ENCODE measurements around the gene TCF12.
"Not testable (repeated sequence)": the region's sequence is repeated elsewhere in the genome, so short reads cannot be mapped to it uniquely, and the experiment has no call there.

The TCF12 gene

GRCh38 chr15:56948764-56949101, 30.3 kb downstream of the TCF12 start:
- DNase-seq = no peak

- no peak for DNase-seq
These were observed 32.5 kb downstream of the TCF12 start for GRCh38 chr15:56950979-56951378.

DNA sequence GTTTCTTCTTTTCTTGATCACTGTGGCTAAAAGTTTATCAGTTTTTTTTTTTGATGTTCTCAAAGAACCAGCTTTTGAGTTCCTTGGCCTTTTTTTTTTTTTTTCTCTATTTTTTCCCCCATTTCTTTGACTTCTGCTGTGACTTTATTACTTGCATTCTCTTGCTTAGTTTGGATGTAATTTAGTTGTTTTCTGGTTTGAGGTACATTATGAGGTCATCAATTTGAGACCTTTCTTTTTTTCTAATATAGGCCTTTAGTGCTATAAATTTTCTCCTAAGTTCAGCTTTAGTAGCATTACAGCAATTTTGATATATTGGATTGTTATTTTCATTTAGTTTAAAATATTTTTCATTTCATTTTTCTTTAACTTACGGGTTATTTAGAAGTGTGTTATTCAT, 35.3 kb downstream of the TCF12 start:
- no peak for DNase-seq

DNA sequence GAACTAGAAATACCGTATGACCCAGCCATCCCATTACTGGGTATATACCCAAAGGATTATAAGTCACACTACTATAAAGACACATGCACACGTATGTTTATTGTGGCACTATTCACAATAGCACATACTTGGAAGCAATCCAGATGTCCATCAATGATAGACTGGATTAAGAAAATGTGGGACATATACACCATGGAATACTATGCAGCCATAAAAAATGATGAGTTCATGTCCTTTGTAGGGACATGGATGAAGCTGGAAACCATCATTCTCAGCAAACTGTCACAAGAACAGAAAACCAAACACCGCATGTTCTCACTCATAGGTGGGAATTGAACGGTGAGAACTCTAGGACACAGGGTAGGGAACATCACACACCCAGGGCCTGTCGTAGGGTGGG, 36.6 kb downstream of the TCF12 start:
- DNase-seq = not testable (repeated sequence)

GRCh38 chr15:56956538-56956937, 38.1 kb downstream of the TCF12 start:
- no peak for DNase-seq

- no peak for DNase-seq
These were observed 39.5 kb downstream of the TCF12 start for GRCh38 chr15:56957812-56958406.

DNA sequence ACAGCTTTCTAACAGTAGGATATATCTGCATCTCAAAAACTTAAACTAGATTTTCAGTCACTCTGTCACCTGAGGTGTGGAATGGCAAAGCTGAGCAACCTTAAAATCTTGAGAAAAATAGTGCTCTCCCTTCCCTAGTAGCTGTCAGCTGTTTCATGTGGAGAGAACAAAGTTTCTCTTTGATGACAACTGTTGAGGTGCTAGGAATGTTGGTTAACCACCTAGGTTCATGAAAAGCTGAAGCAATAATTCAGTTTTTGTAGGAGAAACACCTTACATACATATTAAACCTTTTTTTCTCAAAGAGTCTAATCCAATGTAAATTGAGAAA, 40.8 kb downstream of the TCF12 start:
- no peak for DNase-seq

GRCh38 chr15:56960116-56960515, 41.7 kb downstream of the TCF12 start:
- no peak for DNase-seq

DNA sequence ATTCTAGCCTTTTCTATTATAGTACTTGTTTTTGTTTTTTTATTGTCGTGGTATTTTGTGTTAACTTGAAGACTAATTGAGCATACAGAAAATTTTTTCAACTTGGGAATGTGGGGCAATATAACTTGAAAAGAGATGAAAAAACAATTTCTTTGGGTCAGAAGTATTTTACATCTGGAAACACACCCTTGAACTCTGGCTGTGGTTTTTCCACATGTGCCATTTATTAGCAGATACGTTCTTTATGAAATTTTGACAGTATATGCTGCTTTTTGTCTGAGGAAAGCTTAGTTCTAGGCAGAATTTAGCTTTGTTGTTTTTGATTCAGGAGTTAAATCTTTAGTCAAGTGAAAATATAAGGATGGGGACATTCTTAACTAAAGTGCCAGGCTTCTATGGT, 44.7 kb downstream of the TCF12 start:
- DNase-seq = no peak

- no peak for DNase-seq
These were observed 45.3 kb downstream of the TCF12 start for GRCh38 chr15:56963710-56964109.

DNA sequence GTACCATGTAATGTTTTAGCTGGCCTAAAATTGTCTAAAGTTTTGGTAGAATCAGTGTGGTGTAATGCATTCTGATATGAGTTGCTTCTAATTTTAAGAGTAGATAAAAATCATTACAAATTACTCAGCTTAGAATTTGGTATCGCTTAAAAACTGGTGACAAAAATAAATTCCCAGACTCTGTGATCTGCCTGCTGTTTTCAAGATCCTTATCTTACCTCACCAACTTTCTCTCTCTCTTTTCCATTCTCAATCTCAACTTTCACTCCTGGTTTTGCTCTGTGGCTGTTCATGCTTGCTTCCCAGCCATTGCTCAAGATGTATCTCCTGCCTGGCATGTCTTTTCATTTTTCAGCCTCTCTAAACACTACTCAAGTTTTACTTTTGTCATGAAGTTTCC, 45.7 kb downstream of the TCF12 start:
- no peak for DNase-seq

- DNase-seq = no peak
These were observed 47.0 kb downstream of the TCF12 start for GRCh38 chr15:56965231-56966013.

DNA sequence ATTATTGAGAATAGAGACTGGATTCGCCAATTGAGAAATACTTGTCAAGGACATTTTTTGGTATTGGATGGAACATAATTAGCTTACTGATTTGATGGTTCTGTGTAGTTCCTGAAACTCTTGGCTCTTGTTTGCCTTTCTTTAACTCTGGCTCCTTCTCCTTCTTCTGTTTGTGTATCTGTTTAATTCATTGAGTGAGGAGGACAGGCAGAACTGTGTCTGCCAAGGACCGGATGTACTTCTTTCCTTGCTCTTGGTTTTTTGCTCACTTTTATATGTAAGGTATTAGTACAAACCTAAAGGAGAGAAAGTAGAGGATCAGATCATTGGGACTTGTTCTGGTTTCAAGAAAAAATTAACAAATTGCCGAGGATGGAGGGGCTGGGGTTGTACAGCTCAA, 48.9 kb downstream of the TCF12 start:
- no peak for DNase-seq

DNA sequence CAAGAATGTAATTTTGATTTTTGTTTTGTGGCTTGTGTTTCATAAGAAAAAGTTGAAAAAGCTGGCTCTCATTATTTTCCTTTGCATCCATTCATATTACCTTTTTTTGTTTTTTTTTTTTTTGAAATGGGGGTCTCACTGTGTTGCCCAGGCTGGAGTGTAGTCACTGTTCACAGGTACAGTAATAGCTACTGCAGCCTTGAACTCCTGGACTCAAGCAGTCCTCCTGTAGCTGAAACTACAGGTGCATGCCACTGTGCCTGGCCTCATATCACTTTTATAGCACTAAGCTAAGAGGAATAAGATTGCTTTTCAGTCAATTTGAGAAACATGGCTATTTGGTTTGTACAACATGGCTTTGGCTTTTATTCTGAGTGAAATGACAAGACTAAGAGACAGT, 49.8 kb downstream of the TCF12 start:
- no peak for DNase-seq

GRCh38 chr15:56968821-56969220, 50.4 kb downstream of the TCF12 start:
- no peak for DNase-seq

- DNase-seq = no peak
These were observed 50.9 kb downstream of the TCF12 start for GRCh38 chr15:56969265-56969895.

GRCh38 chr15:56971571-56971970, 53.1 kb downstream of the TCF12 start:
- no peak for DNase-seq

- no peak for DNase-seq
These were observed 53.6 kb downstream of the TCF12 start for GRCh38 chr15:56972016-56972415.

- no peak for DNase-seq
These were observed 54.0 kb downstream of the TCF12 start for GRCh38 chr15:56972426-56972825.

GRCh38 chr15:56973463-56973862, 55.0 kb downstream of the TCF12 start:
- no peak for DNase-seq

GRCh38 chr15:56977232-56977631, 58.8 kb downstream of the TCF12 start:
- no peak for DNase-seq

- DNase-seq = no peak
These were observed 60.6 kb downstream of the TCF12 start for GRCh38 chr15:56978898-56979662.

- no peak for DNase-seq
These were observed 62.0 kb downstream of the TCF12 start for GRCh38 chr15:56980473-56980872.

DNA sequence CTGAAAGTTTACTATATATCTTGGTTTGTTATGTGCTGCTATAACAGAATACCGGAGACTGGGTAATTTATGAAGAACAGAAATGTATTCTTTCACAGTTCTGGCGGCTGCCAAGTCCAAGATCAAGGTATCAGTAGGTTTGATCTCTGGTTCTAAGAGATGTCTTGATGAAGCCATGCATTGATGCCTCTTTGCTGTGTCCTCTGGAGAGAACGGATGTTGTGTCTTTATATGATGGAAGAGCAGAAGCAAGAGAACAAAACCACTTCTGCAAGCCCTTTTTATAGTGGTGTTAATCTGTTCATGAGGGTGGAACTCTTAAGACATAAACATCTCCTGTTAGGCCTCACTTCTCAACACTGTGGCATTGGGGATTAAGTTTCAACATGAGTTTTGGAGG, 62.7 kb downstream of the TCF12 start:
- DNase-seq = no peak

Data from SHP77 (cell line).